Measurements from ENCODE around the gene ITPKC.

The ITPKC gene

DNA sequence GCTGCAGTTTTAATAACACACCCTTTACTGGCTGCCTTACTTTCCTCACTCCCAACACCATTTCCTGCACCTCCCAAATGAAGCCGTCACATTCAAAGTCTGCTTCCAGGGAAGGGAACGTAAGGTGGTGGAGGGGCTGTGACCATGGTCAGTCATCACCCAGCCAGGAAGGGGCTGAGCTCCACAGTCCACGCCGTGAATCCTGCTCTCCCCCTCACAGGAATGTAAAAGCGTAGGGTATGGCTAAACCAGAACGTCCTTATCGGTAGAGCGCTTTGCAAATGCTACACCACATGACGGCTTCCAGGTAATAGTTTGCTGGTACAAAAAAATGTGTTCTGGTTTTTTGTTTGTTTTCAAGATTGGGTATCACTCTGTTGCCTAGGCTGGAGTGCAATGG lies 33.5 kb upstream of the ITPKC start:
- Histone ChIP-seq H3K9me3 (ENCODE audit: control insufficient read depth, low read length) (no peaks in the 10 kb centered on the region), H3K36me3 (ENCODE audit: control insufficient read depth, insufficient read depth, low read length) (no peaks in the 10 kb centered on the region), H3K4me1 (ENCODE audit: control insufficient read depth, insufficient read depth, low read length) (peaks cover 18% of the 10 kb centered on the region), H3K9ac (ENCODE audit: low read length) (no peak overlapping the region), H3K27me3 (ENCODE audit: control insufficient read depth, insufficient read depth, low read length) (no peaks in the 10 kb centered on the region), H3K4me3 (ENCODE audit: low read length) (no peak overlapping the region)

DNA sequence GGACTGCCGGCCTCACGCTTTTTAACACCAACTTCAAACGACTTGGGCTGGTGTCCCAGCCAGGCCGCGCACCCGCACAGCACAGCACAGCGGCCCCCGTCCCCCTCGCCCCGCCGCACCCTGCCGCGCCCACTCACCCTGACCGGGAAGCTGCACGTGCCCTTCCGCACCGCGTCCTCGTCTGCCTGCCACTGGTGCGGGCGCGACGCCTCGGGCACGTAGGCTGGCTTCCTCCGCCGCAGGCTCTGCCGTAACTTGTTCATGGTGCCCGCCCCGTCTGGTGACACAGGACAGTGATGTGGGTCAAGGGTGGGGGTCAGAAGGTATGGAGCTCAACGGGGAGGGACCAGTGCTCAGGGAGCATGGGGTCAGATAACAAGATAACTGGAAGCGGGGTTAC lies 32.6 kb upstream of the ITPKC start:
- Histone ChIP-seq H3K4me1 (ENCODE audit: control insufficient read depth, insufficient read depth, low read length) (peaks cover 18% of the 10 kb centered on the region), H3K9me3 (ENCODE audit: control insufficient read depth, low read length) (no peaks in the 10 kb centered on the region), H3K4me3 (ENCODE audit: low read length) (no peak overlapping the region), H3K9ac (ENCODE audit: low read length) (no peak overlapping the region), H3K36me3 (ENCODE audit: control insufficient read depth, insufficient read depth, low read length) (no peaks in the 10 kb centered on the region), H3K27me3 (ENCODE audit: control insufficient read depth, insufficient read depth, low read length) (no peaks in the 10 kb centered on the region)

DNA sequence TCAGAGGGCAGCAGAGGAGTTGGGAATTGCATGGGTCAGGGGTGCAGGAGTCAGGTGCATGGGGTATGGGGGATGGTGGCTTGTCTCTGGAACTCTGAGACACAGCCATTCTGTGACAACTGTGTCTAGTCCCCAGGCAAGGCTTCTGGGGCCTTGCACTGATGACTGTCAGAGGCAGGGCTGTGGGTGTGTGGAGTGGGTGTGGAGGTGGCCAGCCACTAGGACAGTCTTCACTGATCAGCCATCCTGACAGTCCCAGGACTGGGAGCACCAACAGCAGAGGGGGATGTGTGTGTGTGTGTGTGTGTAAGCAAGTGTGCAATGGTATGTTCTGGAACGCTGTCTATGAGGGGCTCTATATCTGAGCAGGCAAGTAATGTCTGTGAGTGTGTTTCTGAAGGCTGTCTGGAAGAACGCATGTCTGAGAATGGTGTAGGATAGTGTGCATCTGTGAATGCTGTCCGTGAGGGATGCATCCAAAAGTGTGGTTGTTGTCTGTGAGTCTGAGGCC lies 31.8 kb upstream of the ITPKC start:
- Histone ChIP-seq H3K9ac (ENCODE audit: low read length) (no peak overlapping the region), H3K4me1 (ENCODE audit: control insufficient read depth, insufficient read depth, low read length) (peaks cover 23% of the 10 kb centered on the region), H3K27me3 (ENCODE audit: control insufficient read depth, insufficient read depth, low read length) (no peaks in the 10 kb centered on the region), H3K9me3 (ENCODE audit: control insufficient read depth, low read length) (no peaks in the 10 kb centered on the region), H3K36me3 (ENCODE audit: control insufficient read depth, insufficient read depth, low read length) (no peaks in the 10 kb centered on the region), H3K4me3 (ENCODE audit: low read length) (no peak overlapping the region)

DNA sequence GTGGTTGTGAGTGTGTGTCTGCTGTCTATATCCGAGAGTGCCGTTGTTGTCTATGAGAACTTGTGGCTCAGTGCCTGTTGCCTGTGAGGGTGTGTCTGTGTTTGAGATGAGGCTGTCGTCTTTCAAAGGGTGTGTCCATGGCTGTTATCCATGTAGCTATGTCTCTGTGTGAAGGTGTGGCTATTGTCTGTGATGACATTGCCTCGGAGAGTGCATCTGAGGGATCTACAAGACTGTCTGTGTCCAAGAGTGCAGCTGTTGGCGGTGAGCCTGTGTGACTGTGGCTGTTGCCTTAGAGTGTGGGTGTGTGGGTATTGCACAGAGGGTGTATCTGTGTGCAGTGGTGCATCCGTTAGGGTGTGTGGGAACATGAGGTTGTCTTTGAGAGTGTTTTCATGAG lies 31.3 kb upstream of the ITPKC start:
- Histone ChIP-seq H3K36me3 (ENCODE audit: control insufficient read depth, insufficient read depth, low read length) (no peaks in the 10 kb centered on the region), H3K4me1 (ENCODE audit: control insufficient read depth, insufficient read depth, low read length) (peaks cover 25% of the 10 kb centered on the region), H3K9me3 (ENCODE audit: control insufficient read depth, low read length) (no peaks in the 10 kb centered on the region), H3K9ac (ENCODE audit: low read length) (no peak overlapping the region), H3K4me3 (ENCODE audit: low read length) (no peak overlapping the region), H3K27me3 (ENCODE audit: control insufficient read depth, insufficient read depth, low read length) (no peaks in the 10 kb centered on the region)

- Histone ChIP-seq H3K4me3 (ENCODE audit: low read length) (no peak overlapping the region), H3K4me1 (ENCODE audit: control insufficient read depth, insufficient read depth, low read length) (peaks cover 31% of the 10 kb centered on the region), H3K9me3 (ENCODE audit: control insufficient read depth, low read length) (no peaks in the 10 kb centered on the region), H3K9ac (ENCODE audit: low read length) (no peak overlapping the region), H3K27me3 (ENCODE audit: control insufficient read depth, insufficient read depth, low read length) (no peaks in the 10 kb centered on the region), H3K36me3 (ENCODE audit: control insufficient read depth, insufficient read depth, low read length) (no peaks in the 10 kb centered on the region)
These were observed 29.9 kb upstream of the ITPKC start for GRCh38 chr19:40686882-40687524.

DNA sequence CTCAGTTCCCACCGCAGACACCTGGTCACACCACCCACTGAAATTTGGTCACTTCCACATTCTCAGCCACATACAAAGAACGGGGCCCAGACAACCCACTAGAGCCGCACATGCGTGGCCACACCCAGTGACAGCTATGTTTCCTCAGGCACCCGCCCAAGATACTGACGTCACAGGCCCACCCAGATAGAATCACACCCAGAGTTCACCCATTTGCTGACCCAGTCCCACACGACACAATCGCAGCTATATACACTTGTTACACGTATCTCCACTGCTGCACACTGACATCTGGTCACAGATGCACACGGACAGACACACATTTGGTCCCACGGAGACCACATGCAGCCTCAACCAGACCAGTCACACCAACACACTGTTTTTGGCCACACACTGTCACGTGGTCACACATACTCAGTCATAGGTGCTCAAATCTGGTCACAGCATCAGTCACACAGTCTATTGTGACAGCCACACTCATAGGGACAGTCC lies 29.3 kb upstream of the ITPKC start:
- H3K4me3 ChIP-seq (ENCODE audit: low read length) = no peak overlapping the region
- H3K36me3 ChIP-seq (ENCODE audit: control insufficient read depth, insufficient read depth, low read length) = no peaks in the 10 kb centered on the region
- H3K4me1 ChIP-seq (ENCODE audit: control insufficient read depth, insufficient read depth, low read length) = peaks cover 31% of the 10 kb centered on the region
- no peaks in the 10 kb centered on the region for H3K27me3 ChIP-seq (ENCODE audit: control insufficient read depth, insufficient read depth, low read length)
- no peaks in the 10 kb centered on the region for H3K9me3 ChIP-seq (ENCODE audit: control insufficient read depth, low read length)
- no peak overlapping the region for H3K9ac ChIP-seq (ENCODE audit: low read length)

- H3K4me1 ChIP-seq (ENCODE audit: control insufficient read depth, insufficient read depth, low read length) = peaks cover 31% of the 10 kb centered on the region
- H3K4me3 ChIP-seq (ENCODE audit: low read length) = no peak overlapping the region
- H3K27me3 ChIP-seq (ENCODE audit: control insufficient read depth, insufficient read depth, low read length) = no peaks in the 10 kb centered on the region
- H3K9ac ChIP-seq (ENCODE audit: low read length) = no peak overlapping the region
- no peaks in the 10 kb centered on the region for H3K36me3 ChIP-seq (ENCODE audit: control insufficient read depth, insufficient read depth, low read length)
- no peaks in the 10 kb centered on the region for H3K9me3 ChIP-seq (ENCODE audit: control insufficient read depth, low read length)
These were observed 28.6 kb upstream of the ITPKC start for GRCh38 chr19:40688309-40688708.

DNA sequence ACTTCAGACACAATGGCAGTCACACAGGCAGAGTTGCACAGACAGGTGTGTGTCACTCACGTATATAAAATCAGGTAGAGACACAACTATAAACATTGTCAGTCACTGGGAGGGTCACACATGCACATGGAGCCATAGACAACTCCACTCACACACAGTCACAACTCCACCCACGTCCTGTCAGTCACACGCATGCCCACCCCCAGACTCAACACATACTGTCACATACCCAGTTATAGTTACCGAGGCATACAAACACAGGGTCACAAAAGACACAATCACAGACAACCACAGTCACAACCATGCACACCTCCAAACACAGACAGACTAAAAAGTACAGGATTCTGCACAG lies 27.9 kb upstream of the ITPKC start:
- peaks cover 31% of the 10 kb centered on the region for H3K4me1 ChIP-seq (ENCODE audit: control insufficient read depth, insufficient read depth, low read length)
- no peaks in the 10 kb centered on the region for H3K9me3 ChIP-seq (ENCODE audit: control insufficient read depth, low read length)
- no peak overlapping the region for H3K4me3 ChIP-seq (ENCODE audit: low read length)
- H3K9ac ChIP-seq (ENCODE audit: low read length) = no peak overlapping the region
- no peaks in the 10 kb centered on the region for H3K27me3 ChIP-seq (ENCODE audit: control insufficient read depth, insufficient read depth, low read length)
- no peaks in the 10 kb centered on the region for H3K36me3 ChIP-seq (ENCODE audit: control insufficient read depth, insufficient read depth, low read length)

DNA sequence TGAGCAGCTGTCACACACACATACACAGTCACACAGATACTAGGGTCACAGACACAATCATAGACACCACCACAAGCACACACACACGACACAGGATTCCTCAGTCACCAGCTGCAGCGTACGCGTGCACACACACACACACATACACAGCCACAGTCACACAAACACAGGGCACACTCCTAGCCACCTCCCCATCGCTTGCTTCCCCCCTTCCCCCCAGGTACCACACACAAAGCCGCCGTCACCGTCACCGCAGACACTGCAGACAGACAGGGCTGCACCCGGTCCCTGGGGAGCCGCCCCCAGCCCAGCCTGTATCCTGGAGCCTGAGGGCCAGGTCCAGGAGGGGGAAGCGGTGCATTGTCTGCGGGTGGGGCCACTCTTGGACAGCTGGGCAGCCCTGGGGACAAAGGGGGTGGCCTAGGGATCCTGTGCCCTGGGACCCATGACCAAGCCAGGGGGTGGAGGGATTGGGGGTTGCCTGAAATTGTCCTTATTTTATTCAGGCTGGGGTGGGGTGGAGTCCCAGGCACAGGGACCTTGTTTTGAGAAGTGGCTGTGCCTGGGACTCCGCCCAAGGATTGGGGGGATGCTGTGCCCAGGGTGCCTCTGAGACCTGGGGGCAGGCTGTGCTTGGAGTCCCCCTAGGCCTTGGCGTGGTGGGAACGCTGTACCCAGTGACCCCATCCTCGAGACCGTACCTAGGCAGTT lies 27.4 kb upstream of the ITPKC start:
- Histone ChIP-seq H3K4me3 (ENCODE audit: low read length) (peak overlapping the region; percentile 52), H3K27me3 (ENCODE audit: control insufficient read depth, insufficient read depth, low read length) (no peaks in the 10 kb centered on the region), H3K4me1 (ENCODE audit: control insufficient read depth, insufficient read depth, low read length) (peaks cover 31% of the 10 kb centered on the region), H3K9me3 (ENCODE audit: control insufficient read depth, low read length) (no peaks in the 10 kb centered on the region), H3K9ac (ENCODE audit: low read length) (peak overlapping the region; percentile 53), H3K36me3 (ENCODE audit: control insufficient read depth, insufficient read depth, low read length) (no peaks in the 10 kb centered on the region)

DNA sequence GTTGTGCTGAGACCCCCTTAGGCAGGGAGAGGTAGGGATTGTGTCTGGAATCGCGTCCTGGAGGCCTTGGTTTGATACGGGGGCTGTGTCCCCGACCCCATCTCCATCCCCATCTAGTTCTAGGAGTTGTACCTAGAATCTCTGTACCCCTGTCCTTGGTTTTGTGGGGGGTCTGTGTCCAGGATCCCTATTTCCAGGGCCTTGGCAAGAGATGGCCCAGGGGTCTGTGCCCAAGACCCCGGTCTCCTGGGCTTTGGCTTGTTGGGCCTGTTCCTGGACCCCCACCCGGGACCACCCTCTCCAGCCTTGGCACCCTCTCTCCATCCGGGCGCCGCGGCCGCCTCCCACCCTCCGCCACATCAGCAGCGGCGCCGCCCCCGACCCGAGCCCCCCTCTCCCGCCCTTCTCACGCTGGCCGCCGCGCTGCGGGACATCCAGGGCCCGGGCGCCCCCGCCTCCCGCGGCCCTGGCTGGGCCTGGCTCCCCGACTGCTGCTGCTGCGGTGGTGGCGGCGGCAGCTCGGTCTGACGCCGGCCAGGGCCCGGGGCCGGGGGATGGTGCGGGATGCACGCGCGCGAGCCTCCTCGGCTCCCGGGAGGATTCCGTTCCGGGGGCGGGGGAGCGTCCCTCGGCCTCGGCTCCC lies 26.7 kb upstream of the ITPKC start, which contains the start of gene NUMBL:
Gene NUMBL, minus strand, starts transcription at position 602 of the 643 bp plus-strand sequence. Its CDS starts 168 bp downstream, at position 434.
- Histone ChIP-seq H3K36me3 (ENCODE audit: control insufficient read depth, insufficient read depth, low read length) (no peaks in the 10 kb centered on the region), H3K27me3 (ENCODE audit: control insufficient read depth, insufficient read depth, low read length) (no peaks in the 10 kb centered on the region), H3K9me3 (ENCODE audit: control insufficient read depth, low read length) (no peaks in the 10 kb centered on the region), H3K9ac (ENCODE audit: low read length) (peak within 1 kb of the TSS; percentile 53), H3K4me1 (ENCODE audit: control insufficient read depth, insufficient read depth, low read length) (peaks cover 31% of the 10 kb centered on the region), H3K4me3 (ENCODE audit: low read length) (peak within 1 kb of the TSS; percentile 52)

- Histone ChIP-seq H3K4me1 (ENCODE audit: control insufficient read depth, insufficient read depth, low read length) (peaks cover 26% of the 10 kb centered on the region), H3K4me3 (ENCODE audit: low read length) (no peak overlapping the region), H3K9ac (ENCODE audit: low read length) (peak overlapping the region; percentile 42), H3K27me3 (ENCODE audit: control insufficient read depth, insufficient read depth, low read length) (no peaks in the 10 kb centered on the region), H3K9me3 (ENCODE audit: control insufficient read depth, low read length) (no peaks in the 10 kb centered on the region), H3K36me3 (ENCODE audit: control insufficient read depth, insufficient read depth, low read length) (peaks cover 5% of the 10 kb centered on the region)
These were observed 26.1 kb upstream of the ITPKC start for GRCh38 chr19:40690693-40691420.
